IPS DF 6.9 (cell line): ENCODE data around the gene RPLP2.

ENCODE experiments used
- DNase-seq: peaks from one replicate; pipeline ENCODE4 v3.0.0-alpha.2; 2013; ENCODE audit warnings: low read depth, low spot score
- H3K27ac ChIP-seq: one replicate; pipeline ENCODE4 v1.5.1; 2013; ENCODE audit warnings: low read length, control low read depth
- H3K27me3 ChIP-seq: 2 replicates; pipeline ENCODE4 v1.6.1; 2013; ENCODE audit warnings: mild to moderate bottlenecking, low read length; ENCODE audit not compliant: control insufficient read depth, insufficient read depth
- H3K36me3 ChIP-seq: 2 replicates; pipeline ENCODE4 v1.6.1; 2013; ENCODE audit warnings: low read length; ENCODE audit not compliant: control insufficient read depth, insufficient read depth
- H3K4me1 ChIP-seq: 2 replicates; pipeline ENCODE4 v1.6.1; 2013; ENCODE audit warnings: low read length; ENCODE audit not compliant: control insufficient read depth, insufficient read depth
- H3K4me3 ChIP-seq: 2 replicates; pipeline ENCODE4 v1.5.1; 2013; ENCODE audit warnings: mild to moderate bottlenecking, low read length
- H3K9me3 ChIP-seq: 2 replicates; pipeline ENCODE4 v1.6.1; 2013; ENCODE audit warnings: low read length, inconsistent platforms; ENCODE audit not compliant: control insufficient read depth, insufficient read depth
- WGBS: extraction: QIAGEN DNeasy Blood & Tissue Kit; methylation state at CpG from one replicate; pipeline ENCODE4 v1.1.7; 2013; ENCODE audit warnings: mixed read lengths, missing lambda C conversion rate; ENCODE audit not compliant: insufficient read length, insufficient coverage; 5-methylcytosine and 5-hydroxymethylcytosine counted together

The RPLP2 gene

GRCh38 chr11:832529-833113, 22.9 kb downstream of the RPLP2 start, which contains the start of gene CD151:
TSS of gene CD151 (plus strand) at chr11:832952. CDS start at chr11:836070, 3,118 bp downstream.
- no peaks in the 10 kb centered on the region for H3K9me3 ChIP-seq
- H3K27me3 ChIP-seq, result peaks cover 6% of the 10 kb centered on the region; the same call in 1 of the 2 replicates
- no peak within 1 kb of the TSS for H3K27ac ChIP-seq
- peak within 1 kb of the TSS; percentile 59 for H3K4me3 ChIP-seq
- DNase-seq, result no peak
- no CpG with 5 or more reads among the region's 67 CpGs for WGBS
- peaks cover under 1% of the 10 kb centered on the region for H3K36me3 ChIP-seq
- H3K4me1 ChIP-seq, result peaks cover 28% of the 10 kb centered on the region

DNA sequence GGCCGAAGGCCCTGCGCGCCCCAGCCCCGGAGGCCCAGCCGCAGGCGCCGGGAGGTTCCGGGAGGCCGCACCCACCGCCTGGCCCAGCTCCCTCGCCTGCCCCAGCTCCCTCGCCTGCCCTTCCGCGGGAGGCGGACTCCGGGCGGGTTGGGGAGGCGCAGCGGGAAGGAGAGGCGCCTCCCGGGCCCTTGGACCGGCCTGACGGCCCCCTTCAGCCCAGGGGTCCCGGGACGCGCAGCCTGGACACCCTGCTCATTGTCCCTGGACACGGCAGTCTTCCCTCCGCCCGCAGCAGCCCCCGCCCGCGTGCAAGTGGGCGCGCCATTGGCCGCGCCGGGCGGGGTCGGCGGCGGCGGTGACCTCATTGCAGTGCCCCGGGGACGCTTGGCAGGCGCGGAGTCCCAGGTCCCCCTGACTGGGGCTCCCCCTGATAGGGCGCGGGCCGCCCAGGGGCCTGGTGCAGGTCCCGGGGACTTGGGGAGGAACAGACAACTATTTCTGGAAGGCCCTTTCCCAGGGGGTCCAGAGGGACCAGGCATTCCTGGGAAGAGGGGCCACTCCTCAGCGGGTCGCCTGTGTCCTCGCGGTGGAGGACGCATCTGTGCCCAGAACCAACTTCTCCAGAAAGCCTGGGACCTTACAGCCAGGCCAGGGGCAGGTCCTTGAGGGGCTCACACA, 23.5 kb downstream of the RPLP2 start:
- no peak for DNase-seq
- Histone ChIP-seq H3K4me1 (peaks cover 24% of the 10 kb centered on the region), H3K27ac (no peak overlapping the region)

GRCh38 chr11:833849-834311, 24.1 kb downstream of the RPLP2 start:
- H3K4me3 ChIP-seq, result peak overlapping the region; percentile 59; the same call in 1 of the 2 replicates
- peaks cover 10% of the 10 kb centered on the region for H3K36me3 ChIP-seq
- no peak for DNase-seq
- H3K27ac ChIP-seq, result no peak overlapping the region
- H3K9me3 ChIP-seq, result no peaks in the 10 kb centered on the region
- WGBS, result no CpG with 5 or more reads among the region's 9 CpGs
- peaks cover 22% of the 10 kb centered on the region for H3K4me1 ChIP-seq
- peaks cover 6% of the 10 kb centered on the region; the same call in 1 of the 2 replicates for H3K27me3 ChIP-seq

More for the DNA sequence above, 23.5 kb downstream of the RPLP2 start:
- Histone ChIP-seq H3K27me3 (peaks cover 6% of the 10 kb centered on the region; the same call in 1 of the 2 replicates), H3K9me3 (no peaks in the 10 kb centered on the region), H3K36me3 (peaks cover 6% of the 10 kb centered on the region), H3K4me3 (peak overlapping the region; percentile 59)
- WGBS, result no CpG with 5 or more reads among the region's 55 CpGs

DNA sequence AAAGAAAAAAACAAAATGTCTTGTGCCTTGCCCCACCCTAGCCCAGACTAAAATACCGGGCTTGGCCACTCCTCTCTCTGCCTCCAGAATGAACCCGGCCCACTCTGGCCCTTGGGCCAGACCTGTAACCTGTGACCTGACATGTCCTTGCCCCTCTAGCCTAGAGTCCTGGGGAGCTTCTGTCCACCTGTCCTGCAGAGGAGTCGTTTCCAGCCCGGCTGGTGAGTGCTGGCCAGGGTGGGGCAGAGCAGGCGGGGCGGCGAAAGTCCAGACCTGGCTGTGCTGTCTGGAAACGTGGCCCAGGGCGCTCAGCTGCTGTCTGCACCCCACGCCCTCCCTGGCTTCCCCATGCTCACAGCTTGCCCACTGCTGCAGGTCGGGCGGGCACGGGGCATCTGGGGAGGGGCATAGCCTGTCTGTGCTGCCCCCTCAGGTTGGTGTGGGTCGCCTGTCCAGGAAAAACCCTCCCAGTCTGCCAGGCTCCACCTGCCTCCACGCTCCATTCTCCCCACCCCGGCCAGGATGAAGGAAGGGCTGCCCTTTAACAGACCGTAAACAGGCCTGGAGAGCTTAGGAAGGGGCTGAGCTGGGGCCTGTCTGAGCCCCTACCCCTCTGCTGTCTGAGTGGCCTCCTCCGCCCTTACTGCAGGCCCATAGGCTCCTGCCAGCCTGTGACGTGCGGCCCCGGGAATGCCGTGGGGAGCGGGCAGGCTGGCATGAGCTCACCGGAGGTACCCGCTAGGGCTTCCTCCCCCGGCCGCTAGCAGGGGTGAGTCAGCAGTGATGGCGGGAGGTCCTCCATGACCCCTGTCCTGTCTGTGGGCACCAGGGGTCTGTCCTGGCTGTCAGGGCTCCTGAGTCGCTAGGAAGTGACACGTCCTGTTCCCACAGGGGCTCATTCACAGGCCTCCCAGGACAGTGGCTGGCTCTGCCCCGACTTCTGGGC, 24.9 kb downstream of the RPLP2 start:
- no peak overlapping the region for H3K4me3 ChIP-seq
- no CpG with 5 or more reads among the region's 31 CpGs for WGBS
- no peak overlapping the region for H3K27ac ChIP-seq
- no peaks in the 10 kb centered on the region for H3K9me3 ChIP-seq
- H3K4me1 ChIP-seq, result peaks cover 18% of the 10 kb centered on the region
- no peak for DNase-seq
- H3K27me3 ChIP-seq, result peaks cover 6% of the 10 kb centered on the region; the same call in 1 of the 2 replicates
- H3K36me3 ChIP-seq, result peaks cover 16% of the 10 kb centered on the region

DNA sequence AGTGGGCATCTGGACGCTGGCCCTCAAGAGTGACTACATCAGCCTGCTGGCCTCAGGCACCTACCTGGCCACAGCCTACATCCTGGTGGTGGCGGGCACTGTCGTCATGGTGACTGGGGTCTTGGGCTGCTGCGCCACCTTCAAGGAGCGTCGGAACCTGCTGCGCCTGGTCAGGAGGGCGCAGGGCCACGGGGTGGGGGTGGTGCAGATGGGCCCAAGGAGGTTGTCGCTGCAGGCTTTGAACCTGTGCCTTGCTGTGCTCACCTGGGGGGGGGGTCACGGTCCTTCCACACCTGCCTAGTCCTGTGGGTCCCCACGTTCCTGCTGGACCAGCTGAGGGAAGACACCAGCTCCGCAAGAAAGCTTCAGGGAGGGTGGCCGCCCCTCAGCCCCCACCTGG, 26.5 kb downstream of the RPLP2 start:
- H3K27ac ChIP-seq, result no peak overlapping the region
- no peak overlapping the region for H3K4me3 ChIP-seq
- peaks cover 14% of the 10 kb centered on the region for H3K4me1 ChIP-seq
- DNase-seq, result no peak
- WGBS, result no CpG with 5 or more reads among the region's 14 CpGs
- H3K9me3 ChIP-seq, result no peaks in the 10 kb centered on the region
- H3K36me3 ChIP-seq, result peaks cover 27% of the 10 kb centered on the region
- peaks cover 5% of the 10 kb centered on the region; the same call in 1 of the 2 replicates for H3K27me3 ChIP-seq

DNA sequence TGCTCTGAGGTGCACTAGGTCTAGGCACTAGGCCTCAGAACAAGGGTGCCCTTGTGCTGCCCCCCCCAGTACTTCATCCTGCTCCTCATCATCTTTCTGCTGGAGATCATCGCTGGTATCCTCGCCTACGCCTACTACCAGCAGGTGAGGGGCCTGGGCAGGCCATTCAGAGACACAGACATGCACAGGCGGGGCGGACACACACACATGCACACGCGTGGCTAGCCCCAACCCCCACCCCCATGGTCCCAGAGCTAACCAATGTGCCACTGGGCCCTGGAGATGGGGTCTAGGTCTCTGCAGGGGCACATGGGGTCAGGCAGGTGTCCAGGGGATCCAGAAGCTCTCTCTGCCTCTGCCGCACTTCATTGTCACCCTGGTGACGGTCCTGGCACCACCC, 26.9 kb downstream of the RPLP2 start:
- DNase-seq, result no peak
- Histone ChIP-seq H3K36me3 (peaks cover 27% of the 10 kb centered on the region), H3K27ac (no peak overlapping the region), H3K9me3 (no peaks in the 10 kb centered on the region), H3K27me3 (peaks cover 3% of the 10 kb centered on the region; the same call in 1 of the 2 replicates), H3K4me1 (peaks cover 16% of the 10 kb centered on the region), H3K4me3 (no peak overlapping the region)
- WGBS, result no CpG with 5 or more reads among the region's 9 CpGs

DNA sequence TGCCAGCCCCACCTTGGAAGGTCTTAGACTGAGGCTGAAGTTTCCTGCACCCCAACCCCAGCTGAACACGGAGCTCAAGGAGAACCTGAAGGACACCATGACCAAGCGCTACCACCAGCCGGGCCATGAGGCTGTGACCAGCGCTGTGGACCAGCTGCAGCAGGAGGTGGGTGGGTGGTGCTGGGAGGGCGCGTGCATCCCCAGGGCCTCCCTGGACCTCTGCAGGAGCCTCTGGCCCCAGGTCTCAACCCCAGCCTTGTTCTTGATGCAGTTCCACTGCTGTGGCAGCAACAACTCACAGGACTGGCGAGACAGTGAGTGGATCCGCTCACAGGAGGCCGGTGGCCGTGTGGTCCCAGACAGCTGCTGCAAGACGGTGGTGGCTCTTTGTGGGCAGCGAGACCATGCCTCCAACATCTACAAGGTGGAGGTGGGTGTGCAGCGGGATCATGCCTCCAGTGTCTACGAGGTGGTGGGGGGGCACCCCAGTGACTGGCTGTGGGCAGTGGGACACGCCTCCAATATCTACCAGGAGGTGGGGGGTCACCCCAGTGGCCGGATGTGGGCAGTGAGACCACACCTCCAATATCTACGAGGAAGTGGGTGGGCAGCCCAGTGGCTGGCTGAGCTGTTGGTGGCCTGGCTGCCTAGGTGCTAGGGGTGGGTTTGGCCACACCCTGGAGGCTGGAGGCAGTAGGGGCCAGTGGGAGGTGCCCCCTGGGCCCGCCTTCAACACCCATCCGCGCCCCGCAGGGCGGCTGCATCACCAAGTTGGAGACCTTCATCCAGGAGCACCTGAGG, 27.6 kb downstream of the RPLP2 start:
- DNase-seq, result no peak
- Histone ChIP-seq H3K9me3 (no peaks in the 10 kb centered on the region), H3K4me3 (no peak overlapping the region), H3K4me1 (peaks cover 11% of the 10 kb centered on the region), H3K27me3 (no peaks in the 10 kb centered on the region), H3K27ac (no peak overlapping the region), H3K36me3 (peaks cover 27% of the 10 kb centered on the region)
- WGBS, result no CpG with 5 or more reads among the region's 22 CpGs

- H3K27ac ChIP-seq, result no peak overlapping the region
- H3K36me3 ChIP-seq, result peaks cover 27% of the 10 kb centered on the region
- no CpG with 5 or more reads among the region's 8 CpGs for WGBS
- no peaks in the 10 kb centered on the region for H3K9me3 ChIP-seq
- peaks cover 10% of the 10 kb centered on the region for H3K4me1 ChIP-seq
- no peak for DNase-seq
- no peaks in the 10 kb centered on the region for H3K27me3 ChIP-seq
- H3K4me3 ChIP-seq, result no peak overlapping the region
Observed at GRCh38 chr11:837990-838307, 28.2 kb downstream of the RPLP2 start.

DNA sequence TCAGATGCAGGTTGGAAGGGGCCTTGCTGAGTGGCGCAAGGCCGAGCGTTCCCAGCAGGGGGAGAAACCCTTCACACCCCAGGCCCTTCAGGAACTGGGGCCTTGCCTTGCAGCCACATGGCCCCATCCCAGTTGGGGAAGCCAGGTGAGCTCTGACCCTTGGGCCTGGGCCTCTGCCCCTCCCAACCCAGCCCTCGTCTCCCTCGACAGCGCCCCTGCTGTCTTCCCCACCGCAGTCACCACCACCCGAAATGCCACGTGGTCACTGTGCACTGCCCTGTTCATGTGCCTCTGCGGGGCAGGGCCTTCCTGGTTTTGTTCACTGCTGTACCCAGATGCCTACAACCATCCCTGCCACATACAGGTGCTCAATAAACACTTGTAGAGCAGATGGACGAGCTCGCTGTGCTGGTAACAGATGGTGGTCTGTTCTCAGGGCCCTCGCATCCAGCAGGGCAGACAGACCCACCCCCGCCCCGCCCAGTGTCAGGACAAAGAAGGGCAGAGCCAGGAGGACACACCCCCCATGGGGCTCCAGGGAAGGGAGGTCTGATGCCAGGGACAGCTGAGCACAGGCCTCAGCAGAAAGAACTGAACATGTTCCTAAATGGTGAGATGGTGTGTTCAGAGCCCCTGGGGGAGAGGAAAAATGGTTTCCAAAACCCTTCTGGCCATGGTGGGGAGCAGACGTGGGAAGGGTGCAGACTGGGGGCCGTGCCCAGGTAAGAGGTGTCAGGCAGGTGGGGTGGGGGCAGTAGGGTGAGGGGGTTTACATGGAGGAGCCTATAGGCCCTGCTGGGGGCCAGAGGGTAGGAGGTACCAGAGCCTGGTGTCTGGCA, 28.9 kb downstream of the RPLP2 start:
- no peak overlapping the region for H3K27ac ChIP-seq
- no peaks in the 10 kb centered on the region for H3K9me3 ChIP-seq
- no peak for DNase-seq
- H3K4me1 ChIP-seq, result peaks cover 10% of the 10 kb centered on the region
- H3K36me3 ChIP-seq, result peaks cover 27% of the 10 kb centered on the region
- no CpG with 5 or more reads among the region's 17 CpGs for WGBS
- H3K27me3 ChIP-seq, result no peaks in the 10 kb centered on the region
- no peak overlapping the region for H3K4me3 ChIP-seq
